A549 (cell line): ENCODE measurements around the gene TIGD6. TPM values are rescaled to one million over a fixed set of nuclear protein-coding genes. Genes with fewer than 3 reads are reported as not detected.

ENCODE experiments used
- ATAC-seq, 2 experiments: fragments of 200-7000 bp in 1 of 2; fragments of >200 bp in 1 of 2; cut with Nextera tagmentation in 1 of 2; cut with Tn5 transposase in 1 of 2; 3 replicates each; pipeline versions ENCODE4 v1.8.0 to v1.9.1; 2018 to 2020; ENCODE audit warnings: mild to moderate bottlenecking in 1 of 2, moderate library complexity in 1 of 2
- CTCF ChIA-PET: fragments of 300-600 bp; sonication (Branson Sonifier 250); formaldehyde crosslinking; extraction: SDS; loops from one replicate; lab custom pipeline; 2021; ENCODE audit warnings: antibody characterized with exemption, inconsistent platforms; lab: Yijun Ruan, JAX
- POLR2A ChIA-PET: fragments of 350-600 bp; formaldehyde crosslinking; extraction: SDS; loops from one replicate; lab custom pipeline; 2021; ENCODE audit warnings: antibody characterized with exemption, inconsistent platforms; lab: Yijun Ruan, JAX
- DNase-seq, 2 experiments: peaks; one replicate each; pipeline versions ENCODE4 v3.0.0 to v3.0.0-alpha.2; 2011 to 2016; ENCODE audit warnings: low read depth in 1 of 2, low spot score in 1 of 2
- FAIRE-seq: peaks from 2 replicates; lab custom pipeline; 2011; peaks lifted over from hg19 to GRCh38; lab: Jason Lieb, UNC
- H3K27ac ChIP-seq, 2 experiments: fragments of >200 bp; sonication (Bioruptor Twin); formaldehyde crosslinking; 3 replicates each; pipeline ENCODE4 v1.5.1; 2016 to 2017
- H3K4me1 ChIP-seq: fragments of >200 bp; sonication (Bioruptor Twin); formaldehyde crosslinking; 3 replicates; pipeline ENCODE4 v1.6.1; 2016
- H3K4me2 ChIP-seq: fragments of >200 bp; sonication (Bioruptor Twin); formaldehyde crosslinking; 3 replicates; pipeline ENCODE4 v1.6.1; 2016
- H3K4me3 ChIP-seq: fragments of >200 bp; sonication (Bioruptor Twin); formaldehyde crosslinking; 3 replicates; pipeline ENCODE4 v1.5.1; 2016
- H3K9me3 ChIP-seq: fragments of >200 bp; sonication (Bioruptor Twin); formaldehyde crosslinking; 3 replicates; pipeline ENCODE4 v1.6.1; 2016
- BHLHE40 ChIP-seq: IDR thresholded peaks from 2 replicates; pipeline ENCODE4 v1.6.1; 2012; ENCODE audit warnings: low read depth, low read length, inconsistent platforms
- CBX8 ChIP-seq: fragments of 200-600 bp; sonication (generic); IDR thresholded peaks from 2 replicates; pipeline ENCODE4 v1.6.1; 2016
- EP300 ChIP-seq, 2 experiments: fragments of >200 bp; sonication (Bioruptor Twin); formaldehyde crosslinking; IDR thresholded peaks; 2 replicates in 1 of 2; 3 replicates in 1 of 2; pipeline ENCODE4 v1.6.1; 2016 to 2017
- GATA3 ChIP-seq: IDR thresholded peaks from 2 replicates; pipeline ENCODE4 v1.6.1; 2012; ENCODE audit warnings: borderline replicate concordance
- HOXA7 ChIP-seq: fragments of 250-450 bp; sonication (Bioruptor Pico); IDR thresholded peaks from 2 replicates; pipeline ENCODE4 v1.5.0; 2020; ENCODE audit warnings: mild to moderate bottlenecking, moderate library complexity
- HOXB13 ChIP-seq: fragments of 250-450 bp; sonication (Bioruptor Pico); IDR thresholded peaks from 2 replicates; pipeline ENCODE4 v1.5.0; 2020; ENCODE audit warnings: low read depth, mild to moderate bottlenecking, moderate library complexity
- JUNB ChIP-seq: fragments of >200 bp; sonication (Bioruptor Twin); formaldehyde crosslinking; IDR thresholded peaks from 2 replicates; pipeline ENCODE4 v1.6.1; 2016
- MAFK ChIP-seq: fragments of 450-650 bp; IDR thresholded peaks from 2 replicates; pipeline ENCODE4 v1.6.1; 2014; ENCODE audit not compliant: partially characterized antibody
- POLR2AphosphoS2 ChIP-seq: conservative IDR thresholded peaks from 2 replicates; pipeline ENCODE4 v1.6.1; 2012; ENCODE audit warnings: low read length, improper control_type of control experiment, inconsistent platforms
- RAD21 ChIP-seq, 2 experiments: fragments of >200 bp in 1 of 2; sonication (Bioruptor Twin) in 1 of 2; formaldehyde crosslinking in 1 of 2; IDR thresholded peaks in 1 of 2; conservative IDR thresholded peaks in 1 of 2; 2 replicates in 1 of 2; 3 replicates in 1 of 2; pipeline ENCODE4 v1.6.1; 2012 to 2018; ENCODE audit warnings: inconsistent platforms in 1 of 2
- REST ChIP-seq: fragments of 200-600 bp; sonication (generic); IDR thresholded peaks from 2 replicates; pipeline ENCODE4 v1.6.1; 2016; ENCODE audit warnings: antibody characterized with exemption, mild to moderate bottlenecking, moderate library complexity
- RNF2 ChIP-seq: fragments of 200-600 bp; sonication (generic); IDR thresholded peaks from 2 replicates; pipeline ENCODE4 v1.6.1; 2016; ENCODE audit warnings: low read depth, mild to moderate bottlenecking, antibody characterized with exemption, moderate library complexity, borderline replicate concordance
- SMC3 ChIP-seq: fragments of >200 bp; sonication (Bioruptor Twin); formaldehyde crosslinking; IDR thresholded peaks from 3 replicates; pipeline ENCODE4 v1.6.1; 2018; ENCODE audit warnings: inconsistent platforms
- TFCP2L1 ChIP-seq: fragments of 250-450 bp; sonication (Bioruptor Pico); IDR thresholded peaks from 2 replicates; pipeline ENCODE4 v1.5.0; 2021; ENCODE audit warnings: mild to moderate bottlenecking
- WGBS: methylation state at CpG from one replicate; pipeline ENCODE4 v1.1.6; 2017; ENCODE audit errors: missing lambda C conversion rate; 5-methylcytosine and 5-hydroxymethylcytosine counted together
- polyA plus RNA-seq, 4 experiments: library from polyadenylated mRNA; depleted of rRNA in 3 of 4; stranded (reverse); fragments of >200 nt; fragmentation: RNase III in 1 of 4; extraction: RNeasy Plus Mini Kit Qiagen cat#74134 plus additional on column Dnase treatment in 1 of 4; gene quantifications; 2 replicates in 3 of 4; 3 replicates in 1 of 4; pipeline ENCODE4 v1.2.3, GENCODE V29; 2011 to 2017
- TF ChIP-seq, protein P1 (sequence below): fragments of 150-350 bp; IDR thresholded peaks from 2 replicates; pipeline ENCODE4 v1.6.1; 2014; ENCODE audit warnings: low read depth, mild to moderate bottlenecking, low read length
- TF ChIP-seq, protein P2 (sequence below): fragments of 250-450 bp; sonication (Bioruptor Pico); IDR thresholded peaks from 2 replicates; pipeline ENCODE4 v1.5.0; 2021; ENCODE audit warnings: mild to moderate bottlenecking, moderate library complexity, borderline replicate concordance
- TF ChIP-seq, protein P3 (sequence below): fragments of >200 bp; sonication (Bioruptor Twin); formaldehyde crosslinking; IDR thresholded peaks from 3 replicates; pipeline ENCODE4 v1.5.1; 2016

TIGD6 gene
- polyA plus RNA-seq, 2 of the 4 experiments (the other 2 are of a cell fraction) = 4.3 to 7.3 TPM

DNA sequence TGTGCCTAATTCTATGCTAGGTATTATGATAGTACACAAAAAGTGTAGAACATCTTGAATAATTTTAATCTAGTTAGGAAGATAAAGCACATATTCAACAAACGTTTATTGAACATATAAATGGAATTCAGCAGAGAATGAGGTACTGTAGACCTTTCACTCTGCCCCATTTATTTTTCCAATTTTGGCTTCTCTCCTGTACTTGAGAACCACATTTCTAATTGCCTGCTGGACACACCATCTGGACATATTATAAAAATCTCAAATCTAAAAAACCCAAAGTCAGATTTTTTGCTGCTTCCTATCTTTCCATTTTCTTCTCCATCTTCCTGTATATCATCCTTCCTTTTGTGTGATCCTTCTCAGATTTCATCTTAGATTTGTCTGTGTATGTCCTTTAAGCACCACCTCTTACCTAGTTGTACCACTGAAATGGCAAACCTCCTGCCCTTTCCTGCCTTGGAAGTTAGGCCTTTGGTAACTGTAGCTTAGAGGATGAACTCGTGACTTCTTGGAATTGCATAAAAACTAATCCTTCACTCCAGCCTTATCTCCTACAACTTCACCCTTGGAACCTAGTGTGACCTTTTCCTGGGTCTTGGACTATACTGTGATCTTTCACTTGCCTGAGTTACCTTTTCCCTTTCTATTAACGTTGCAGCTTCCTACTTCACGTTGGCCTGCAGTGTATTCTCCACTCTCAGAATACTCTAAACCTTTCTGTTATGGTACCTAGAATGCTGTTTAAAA is 31.1 kb downstream of the TIGD6 start (continued):
- TF ChIP-seq RAD21 (conservative IDR thresholded peaks at IDR 0.05 in 1 of 2, IDR thresholded peaks at IDR 0.05 in 1 of 2) (no peak), JUNB (no peak)

DNA sequence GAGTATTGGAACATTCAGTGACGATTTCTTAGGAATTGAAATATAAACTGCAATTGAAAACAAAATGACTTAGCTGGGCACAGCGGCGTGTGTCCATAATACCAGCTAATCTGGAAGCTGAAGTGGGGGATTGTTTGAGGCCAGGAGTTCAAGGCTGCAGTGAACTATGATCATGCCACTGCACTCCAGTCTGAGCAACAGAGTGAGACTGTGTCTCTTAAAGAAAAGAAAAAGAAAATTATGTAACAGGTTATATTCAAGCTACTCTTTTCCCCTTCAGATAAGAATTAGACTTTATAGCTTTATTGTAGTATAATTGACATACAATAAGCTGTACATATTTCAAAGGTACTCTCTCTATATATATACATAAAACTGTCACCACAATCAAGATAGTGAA is 33.5 kb downstream of the TIGD6 start:
- H3K27ac ChIP-seq = no peak overlapping the region
- POLR2A ChIA-PET = interaction anchor here (0.7 kb wide), 1 partner anchor 33 kb away, joined by 3 read pairs; the partner anchor contains the start of gene TIGD6
- WGBS = 92% methylated on average over 3 of the region's 3 CpGs
- DNase-seq = no peak
- no peak overlapping the region for H3K4me2 ChIP-seq
- FAIRE-seq = no peak
- CTCF ChIA-PET = interaction anchor here (0.7 to 16.5 kb wide), 11 partner anchors 9 to 385 kb away, joined by 3 to 594 read pairs (median 3); partner anchors contain the start of gene ARHGEF37
- no peak for TF ChIP-seq EP300 (IDR thresholded peaks at IDR 0.05)
- TF ChIP-seq RNF2 = no peak
- TF ChIP-seq REST = no peak
- TF ChIP-seq GATA3 = no peak
- TF ChIP-seq CBX8 = no peak
- TF ChIP-seq POLR2AphosphoS2 = no peak
- no peak for TF ChIP-seq BHLHE40
- TF ChIP-seq RAD21 (conservative IDR thresholded peaks at IDR 0.05 in 1 of 2, IDR thresholded peaks at IDR 0.05 in 1 of 2) = no peak
- no peak for TF ChIP-seq SMC3
- TF ChIP-seq TFCP2L1 = no peak
- TF ChIP-seq, protein P1, sequence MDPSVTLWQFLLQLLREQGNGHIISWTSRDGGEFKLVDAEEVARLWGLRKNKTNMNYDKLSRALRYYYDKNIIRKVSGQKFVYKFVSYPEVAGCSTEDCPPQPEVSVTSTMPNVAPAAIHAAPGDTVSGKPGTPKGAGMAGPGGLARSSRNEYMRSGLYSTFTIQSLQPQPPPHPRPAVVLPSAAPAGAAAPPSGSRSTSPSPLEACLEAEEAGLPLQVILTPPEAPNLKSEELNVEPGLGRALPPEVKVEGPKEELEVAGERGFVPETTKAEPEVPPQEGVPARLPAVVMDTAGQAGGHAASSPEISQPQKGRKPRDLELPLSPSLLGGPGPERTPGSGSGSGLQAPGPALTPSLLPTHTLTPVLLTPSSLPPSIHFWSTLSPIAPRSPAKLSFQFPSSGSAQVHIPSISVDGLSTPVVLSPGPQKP = no peak
- no peak for TF ChIP-seq MAFK
- TF ChIP-seq, protein P2, sequence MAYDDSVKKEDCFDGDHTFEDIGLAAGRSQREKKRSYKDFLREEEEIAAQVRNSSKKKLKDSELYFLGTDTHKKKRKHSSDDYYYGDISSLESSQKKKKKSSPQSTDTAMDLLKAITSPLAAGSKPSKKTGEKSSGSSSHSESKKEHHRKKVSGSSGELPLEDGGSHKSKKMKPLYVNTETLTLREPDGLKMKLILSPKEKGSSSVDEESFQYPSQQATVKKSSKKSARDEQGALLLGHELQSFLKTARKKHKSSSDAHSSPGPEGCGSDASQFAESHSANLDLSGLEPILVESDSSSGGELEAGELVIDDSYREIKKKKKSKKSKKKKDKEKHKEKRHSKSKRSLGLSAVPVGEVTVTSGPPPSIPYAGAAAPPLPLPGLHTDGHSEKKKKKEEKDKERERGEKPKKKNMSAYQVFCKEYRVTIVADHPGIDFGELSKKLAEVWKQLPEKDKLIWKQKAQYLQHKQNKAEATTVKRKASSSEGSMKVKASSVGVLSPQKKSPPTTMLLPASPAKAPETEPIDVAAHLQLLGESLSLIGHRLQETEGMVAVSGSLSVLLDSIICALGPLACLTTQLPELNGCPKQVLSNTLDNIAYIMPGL (CRISPR knock-in tag) = no peak
- TF ChIP-seq, protein P3, sequence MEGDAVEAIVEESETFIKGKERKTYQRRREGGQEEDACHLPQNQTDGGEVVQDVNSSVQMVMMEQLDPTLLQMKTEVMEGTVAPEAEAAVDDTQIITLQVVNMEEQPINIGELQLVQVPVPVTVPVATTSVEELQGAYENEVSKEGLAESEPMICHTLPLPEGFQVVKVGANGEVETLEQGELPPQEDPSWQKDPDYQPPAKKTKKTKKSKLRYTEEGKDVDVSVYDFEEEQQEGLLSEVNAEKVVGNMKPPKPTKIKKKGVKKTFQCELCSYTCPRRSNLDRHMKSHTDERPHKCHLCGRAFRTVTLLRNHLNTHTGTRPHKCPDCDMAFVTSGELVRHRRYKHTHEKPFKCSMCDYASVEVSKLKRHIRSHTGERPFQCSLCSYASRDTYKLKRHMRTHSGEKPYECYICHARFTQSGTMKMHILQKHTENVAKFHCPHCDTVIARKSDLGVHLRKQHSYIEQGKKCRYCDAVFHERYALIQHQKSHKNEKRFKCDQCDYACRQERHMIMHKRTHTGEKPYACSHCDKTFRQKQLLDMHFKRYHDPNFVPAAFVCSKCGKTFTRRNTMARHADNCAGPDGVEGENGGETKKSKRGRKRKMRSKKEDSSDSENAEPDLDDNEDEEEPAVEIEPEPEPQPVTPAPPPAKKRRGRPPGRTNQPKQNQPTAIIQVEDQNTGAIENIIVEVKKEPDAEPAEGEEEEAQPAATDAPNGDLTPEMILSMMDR = no peak
- TF ChIP-seq HOXA7 (CRISPR knock-in tag) = no peak
- no peak for TF ChIP-seq HOXB13
- ATAC-seq = no peak
- H3K4me1 ChIP-seq = peaks cover 7% of the 10 kb centered on the region; the same call in 1 of the 3 replicates
- no peak overlapping the region for H3K4me3 ChIP-seq
- no peaks in the 10 kb centered on the region for H3K9me3 ChIP-seq
